ENCODE measurements around the gene BBS9. TPM values are rescaled to one million over a fixed set of nuclear protein-coding genes. Genes with fewer than 3 reads are reported as not detected.

BBS9 gene
- total RNA-seq = 10 to 100 TPM; 18.5 to 28.8 (median 20.9) TPM
- 25.1 TPM for total RNA-seq (2013)
- total RNA-seq = 7.2 to 47.0 (median 30.8) reads per million in 29 experiments

- H3K27ac Mint-ChIP-seq = peak within 1 kb of the TSS; percentile 89 to 91
- peaks cover 3% of the 10 kb centered on the region for H3K36me3 Mint-ChIP-seq
- Histone ChIP-seq H3K36me3 (ENCODE audit: control insufficient read depth in 2 of 2, extremely low read depth in 1 of 2, insufficient read depth in 1 of 2, low read length in 1 of 2) (no peaks in the 10 kb centered on the region), H3K27ac (ENCODE audit: low read length) (peak within 1 kb of the TSS; percentile 59), H3K27me3 (replicated peaks in 1 of 2; ENCODE audit: control insufficient read depth in 2 of 2, extremely low read depth in 1 of 2, insufficient read depth in 2 of 2, low read length in 1 of 2) (no peaks in the 10 kb centered on the region), H3K9me3 (no peaks in the 10 kb centered on the region), H3K4me3 (ENCODE audit: control insufficient read depth in 1 of 2, extremely low read depth in 1 of 2, low read length in 1 of 2) (peak within 1 kb of the TSS; percentile 90 to 94), H3K4me1 (ENCODE audit: control insufficient read depth in 1 of 2, extremely low read depth in 1 of 2, insufficient read depth in 2 of 2, low read length in 2 of 2) (peaks cover 8 to 10% of the 10 kb centered on the region in 2 experiments)
- no peaks in the 10 kb centered on the region for H3K9me3 Mint-ChIP-seq
- ATAC-seq (replicated peaks in 1 of 4) (peak; percentile 95 to 98 (median 97)), DNase-seq (peak; percentile 80 to 94 (median 87))
- 0% methylated on average over 45 of the region's 57 CpGs for WGBS (ENCODE audit: insufficient coverage)
- H3K4me3 Mint-ChIP-seq = peak within 1 kb of the TSS; percentile 95 to 97 (median 96)
- no peaks in the 10 kb centered on the region for H3K27me3 Mint-ChIP-seq
- CTCF ChIA-PET = interaction anchor here (0.5 to 2.2 kb wide), 5 partner anchors 19 to 639 kb away, joined by 3 to 9 read pairs (median 4); partner anchors contain the start of gene RP9 (in 2 of the 2)
- POLR2A ChIA-PET = interaction anchor here (0.6 to 0.7 kb wide), 2 partner anchors 67 to 133 kb away, joined by 3 read pairs; no protein-coding TSS in a partner anchor
- H3K4me1 Mint-ChIP-seq = peaks cover 28 to 32% (median 29%) of the 10 kb centered on the region in 3 donors
These were observed at the start of gene BBS9 for GRCh38 chr7:33128990-33129805. TSS of gene BBS9 (plus strand) at chr7:33129564. CDS start at chr7:33146253, 16,689 bp downstream.

GRCh38 chr7:33079763-33080690 lies 49.3 kb upstream of the BBS9 start:
- Mint-ChIP-seq H3K4me1 (peaks cover 11 to 22% (median 20%) of the 10 kb centered on the region in 3 donors), H3K36me3 (no peaks in the 10 kb centered on the region), H3K27me3 (peaks cover 0 to 10% of the 10 kb centered on the region in 2 donors), H3K27ac (no peak overlapping the region), H3K4me3 (no peak overlapping the region), H3K9me3 (no peaks in the 10 kb centered on the region)
- H3K36me3 ChIP-seq (ENCODE audit: control insufficient read depth in 2 of 2, extremely low read depth in 1 of 2, insufficient read depth in 1 of 2, low read length in 1 of 2) = no peaks in the 10 kb centered on the region
- H3K4me1 ChIP-seq (ENCODE audit: control insufficient read depth in 1 of 2, extremely low read depth in 1 of 2, insufficient read depth in 2 of 2, low read length in 2 of 2) = peaks cover 2 to 10% of the 10 kb centered on the region in 2 experiments
- H3K9me3 ChIP-seq = no peaks in the 10 kb centered on the region
- no peak overlapping the region for H3K27ac ChIP-seq (ENCODE audit: low read length)
- H3K27me3 ChIP-seq (replicated peaks in 1 of 2; ENCODE audit: control insufficient read depth in 2 of 2, extremely low read depth in 1 of 2, insufficient read depth in 2 of 2, low read length in 1 of 2) = no peaks in the 10 kb centered on the region
- ATAC-seq (replicated peaks in 1 of 4) (no peak), DNase-seq (no peak)
- ChIA-PET CTCF (no interaction called here), POLR2A (interaction anchor here in 1 of 2 donors (0.6 kb wide), 1 partner anchor 147 kb away, joined by 3 read pairs; no protein-coding TSS in a partner anchor)
- H3K4me3 ChIP-seq (ENCODE audit: control insufficient read depth in 1 of 2, extremely low read depth in 1 of 2, low read length in 1 of 2) = no peak overlapping the region
- 90% methylated on average over 3 of the region's 9 CpGs for WGBS (ENCODE audit: insufficient coverage)

GRCh38 chr7:33087356-33087755 lies 42.0 kb upstream of the BBS9 start:
- Mint-ChIP-seq H3K9me3 (peaks cover 0 to 2% (median 0%) of the 10 kb centered on the region in 3 donors), H3K27ac (no peak overlapping the region), H3K36me3 (no peaks in the 10 kb centered on the region), H3K4me3 (no peak overlapping the region), H3K4me1 (no peaks in the 10 kb centered on the region), H3K27me3 (peaks cover 0 to 5% of the 10 kb centered on the region in 2 donors)
- no peak for ATAC-seq (replicated peaks in 1 of 4)
- Histone ChIP-seq H3K27me3 (replicated peaks in 1 of 2; ENCODE audit: control insufficient read depth in 2 of 2, extremely low read depth in 1 of 2, insufficient read depth in 2 of 2, low read length in 1 of 2) (no peaks in the 10 kb centered on the region), H3K36me3 (ENCODE audit: control insufficient read depth in 2 of 2, extremely low read depth in 1 of 2, insufficient read depth in 1 of 2, low read length in 1 of 2) (no peaks in the 10 kb centered on the region), H3K9me3 (no peaks in the 10 kb centered on the region), H3K4me3 (ENCODE audit: control insufficient read depth in 1 of 2, extremely low read depth in 1 of 2, low read length in 1 of 2) (no peak overlapping the region), H3K27ac (ENCODE audit: low read length) (no peak overlapping the region), H3K4me1 (ENCODE audit: control insufficient read depth in 1 of 2, extremely low read depth in 1 of 2, insufficient read depth in 2 of 2, low read length in 2 of 2) (no peaks in the 10 kb centered on the region)
- no peak for DNase-seq
- WGBS (ENCODE audit: insufficient coverage) = 42% methylated on average over 2 of the region's 2 CpGs
- ChIA-PET POLR2A (no interaction called here), CTCF (no interaction called here)

- H3K9me3 ChIP-seq = no peaks in the 10 kb centered on the region
- ChIA-PET CTCF (no interaction called here), POLR2A (no interaction called here)
- no peak overlapping the region for H3K4me3 ChIP-seq (ENCODE audit: control insufficient read depth in 1 of 2, extremely low read depth in 1 of 2, low read length in 1 of 2)
- H3K36me3 ChIP-seq (ENCODE audit: control insufficient read depth in 2 of 2, extremely low read depth in 1 of 2, insufficient read depth in 1 of 2, low read length in 1 of 2) = no peaks in the 10 kb centered on the region
- Mint-ChIP-seq H3K4me1 (no peaks in the 10 kb centered on the region), H3K9me3 (peaks cover 0 to 2% (median 0%) of the 10 kb centered on the region in 3 donors), H3K27me3 (peaks cover 0 to 5% of the 10 kb centered on the region in 2 donors), H3K36me3 (peaks cover 3% of the 10 kb centered on the region), H3K27ac (no peak overlapping the region), H3K4me3 (no peak overlapping the region)
- H3K27me3 ChIP-seq (replicated peaks in 1 of 2; ENCODE audit: control insufficient read depth in 2 of 2, extremely low read depth in 1 of 2, insufficient read depth in 2 of 2, low read length in 1 of 2) = no peaks in the 10 kb centered on the region
- ATAC-seq (replicated peaks in 1 of 4) (no peak), DNase-seq (no peak)
- no peaks in the 10 kb centered on the region for H3K4me1 ChIP-seq (ENCODE audit: control insufficient read depth in 1 of 2, extremely low read depth in 1 of 2, insufficient read depth in 2 of 2, low read length in 2 of 2)
- H3K27ac ChIP-seq (ENCODE audit: low read length) = no peak overlapping the region
- 89% methylated on average over 1 of the region's 2 CpGs for WGBS (ENCODE audit: insufficient coverage)
These were observed 41.5 kb upstream of the BBS9 start for GRCh38 chr7:33087858-33088257.

GRCh38 chr7:33089142-33089541 lies 40.2 kb upstream of the BBS9 start:
- Histone ChIP-seq H3K4me3 (ENCODE audit: control insufficient read depth in 1 of 2, extremely low read depth in 1 of 2, low read length in 1 of 2) (no peak overlapping the region), H3K4me1 (ENCODE audit: control insufficient read depth in 1 of 2, extremely low read depth in 1 of 2, insufficient read depth in 2 of 2, low read length in 2 of 2) (no peaks in the 10 kb centered on the region), H3K27me3 (replicated peaks in 1 of 2; ENCODE audit: control insufficient read depth in 2 of 2, extremely low read depth in 1 of 2, insufficient read depth in 2 of 2, low read length in 1 of 2) (no peaks in the 10 kb centered on the region), H3K9me3 (no peaks in the 10 kb centered on the region), H3K27ac (ENCODE audit: low read length) (no peak overlapping the region), H3K36me3 (ENCODE audit: control insufficient read depth in 2 of 2, extremely low read depth in 1 of 2, insufficient read depth in 1 of 2, low read length in 1 of 2) (no peaks in the 10 kb centered on the region)
- Mint-ChIP-seq H3K9me3 (peaks cover 0 to 2% (median 0%) of the 10 kb centered on the region in 3 donors), H3K36me3 (peaks cover 15% of the 10 kb centered on the region), H3K4me1 (no peaks in the 10 kb centered on the region), H3K4me3 (no peak overlapping the region), H3K27me3 (no peaks in the 10 kb centered on the region), H3K27ac (no peak overlapping the region)
- ChIA-PET POLR2A (no interaction called here), CTCF (no interaction called here)
- no CpG with 5 or more reads among the region's 7 CpGs for WGBS (ENCODE audit: insufficient coverage)
- no peak for DNase-seq
- ATAC-seq (replicated peaks in 1 of 4) = no peak

GRCh38 chr7:33091111-33091531 lies 38.2 kb upstream of the BBS9 start:
- ATAC-seq (replicated peaks in 1 of 4) (no peak), DNase-seq (no peak)
- peaks cover 28% of the 10 kb centered on the region for H3K36me3 Mint-ChIP-seq
- no peak overlapping the region for H3K4me3 ChIP-seq (ENCODE audit: control insufficient read depth in 1 of 2, extremely low read depth in 1 of 2, low read length in 1 of 2)
- H3K4me3 Mint-ChIP-seq = no peak overlapping the region
- H3K9me3 Mint-ChIP-seq = no peaks in the 10 kb centered on the region
- H3K27ac Mint-ChIP-seq = no peak overlapping the region
- CTCF ChIA-PET = no interaction called here
- no peaks in the 10 kb centered on the region for H3K27me3 ChIP-seq (replicated peaks in 1 of 2; ENCODE audit: control insufficient read depth in 2 of 2, extremely low read depth in 1 of 2, insufficient read depth in 2 of 2, low read length in 1 of 2)
- 60% methylated on average over 1 of the region's 4 CpGs for WGBS (ENCODE audit: insufficient coverage)
- H3K36me3 ChIP-seq (ENCODE audit: control insufficient read depth in 2 of 2, extremely low read depth in 1 of 2, insufficient read depth in 1 of 2, low read length in 1 of 2) = peaks cover 3 to 12% of the 10 kb centered on the region in 2 donors
- no peak overlapping the region for H3K27ac ChIP-seq (ENCODE audit: low read length)
- H3K4me1 ChIP-seq (ENCODE audit: control insufficient read depth in 1 of 2, extremely low read depth in 1 of 2, insufficient read depth in 2 of 2, low read length in 2 of 2) = no peaks in the 10 kb centered on the region
- H3K9me3 ChIP-seq = no peaks in the 10 kb centered on the region
- H3K4me1 Mint-ChIP-seq = no peaks in the 10 kb centered on the region
- POLR2A ChIA-PET = no interaction called here
- no peaks in the 10 kb centered on the region for H3K27me3 Mint-ChIP-seq

Measured in T-cell (primary cell).